HepG2 (cell line): ENCODE results near the gene GTF2H3. TPM values are rescaled to one million over a fixed set of nuclear protein-coding genes. Genes with fewer than 3 reads are reported as not detected.

Experiments used
- BORCS8-MEF2B ChIP-seq: sonication (generic); formaldehyde crosslinking; IDR thresholded peaks from 2 replicates; pipeline ENCODE4 v1.8.0; 2022; ENCODE audit warnings: mild to moderate bottlenecking, missing genetic modification reagents
- CREB3 ChIP-seq: sonication (generic); formaldehyde crosslinking; IDR thresholded peaks from 2 replicates; pipeline ENCODE4 v1.5.0; 2020; ENCODE audit warnings: missing genetic modification reagents
- IRF2 ChIP-seq: IDR thresholded peaks from 2 replicates; pipeline ENCODE4 v1.6.1; 2018; ENCODE audit warnings: missing genetic modification reagents, missing compliant biosample characterization
- KDM4B ChIP-seq: sonication (generic); formaldehyde crosslinking; IDR thresholded peaks from 2 replicates; pipeline ENCODE4 v1.4.0; 2020; ENCODE audit warnings: missing genetic modification reagents
- MBNL3 ChIP-seq: fragments of 250-450 bp; sonication (Bioruptor Pico); conservative IDR thresholded peaks from 2 replicates; pipeline ENCODE4 v1.8.0; 2022; ENCODE audit warnings: mild to moderate bottlenecking, inconsistent platforms
- NFYC ChIP-seq: IDR thresholded peaks from 2 replicates; pipeline ENCODE4 v1.6.1; 2016; ENCODE audit warnings: missing genetic modification reagents, missing compliant biosample characterization
- PCBP1 ChIP-seq: fragments of 200-400 bp; formaldehyde crosslinking; IDR thresholded peaks from 2 replicates; pipeline ENCODE4 v1.6.1; 2017; ENCODE audit warnings: mild to moderate bottlenecking, low read depth, low read length, borderline replicate concordance
- PHF20 ChIP-seq: sonication (generic); formaldehyde crosslinking; IDR thresholded peaks from 2 replicates; pipeline ENCODE4 v1.5.0; 2020; ENCODE audit warnings: mild to moderate bottlenecking, missing genetic modification reagents
- PREB ChIP-seq: sonication (generic); formaldehyde crosslinking; IDR thresholded peaks from 2 replicates; pipeline ENCODE4 v1.4.0; 2020; ENCODE audit warnings: missing genetic modification reagents
- RFXANK ChIP-seq: IDR thresholded peaks from 2 replicates; pipeline ENCODE4 v1.6.1; 2016
- SIX4 ChIP-seq: sonication (generic); formaldehyde crosslinking; IDR thresholded peaks from 2 replicates; pipeline ENCODE4 v1.4.0; 2020; ENCODE audit warnings: missing genetic modification reagents
- TAF15 ChIP-seq: fragments of 200-400 bp; formaldehyde crosslinking; IDR thresholded peaks from one replicate; pipeline ENCODE4 v1.6.1; 2018; ENCODE audit warnings: mild to moderate bottlenecking, low read depth, low read length; ENCODE audit not compliant: poor library complexity, severe bottlenecking
- ZFP36L1 ChIP-seq: sonication (generic); formaldehyde crosslinking; IDR thresholded peaks from 2 replicates; pipeline ENCODE4 v1.8.0; 2022; ENCODE audit warnings: mild to moderate bottlenecking, missing genetic modification reagents, moderate library complexity
- ZNF121 ChIP-seq: sonication (generic); formaldehyde crosslinking; IDR thresholded peaks from 2 replicates; pipeline ENCODE4 v1.5.0; 2020; ENCODE audit warnings: mild to moderate bottlenecking, missing genetic modification reagents
- ZNF430 ChIP-seq: sonication (generic); formaldehyde crosslinking; IDR thresholded peaks from 2 replicates; pipeline ENCODE4 v1.9.0; 2021; ENCODE audit warnings: mild to moderate bottlenecking, missing genetic modification reagents
- ZNF672 ChIP-seq: sonication (generic); formaldehyde crosslinking; IDR thresholded peaks from 2 replicates; pipeline ENCODE4 v1.8.1; 2022; ENCODE audit warnings: missing genetic modification reagents
- ZNF687 ChIP-seq: sonication (generic); formaldehyde crosslinking; IDR thresholded peaks from 2 replicates; pipeline ENCODE4 v1.5.1; 2020; ENCODE audit warnings: mild to moderate bottlenecking, missing genetic modification reagents, moderate library complexity
- ZSCAN22 ChIP-seq: sonication (generic); formaldehyde crosslinking; IDR thresholded peaks from 2 replicates; pipeline ENCODE4 v1.4.0; 2020; ENCODE audit warnings: mild to moderate bottlenecking, missing genetic modification reagents
- polyA plus RNA-seq, 8 experiments: library from polyadenylated mRNA; depleted of rRNA in 3 of 8; stranded (reverse) in 7 of 8; unstranded in 1 of 8; fragments of >200 nt; fragmentation: Illumina TruSeq in 4 of 8; extraction: Trizol in 4 of 8; gene quantifications; 2 replicates each; pipeline versions ENCODE4 v1.2.1 to v1.2.3, GENCODE V29; 2011 to 2016; ENCODE audit warnings: low read depth in 4 of 8, missing spikeins in 1 of 8, mixed read lengths in 1 of 8; ENCODE audit not compliant: insufficient read depth in 1 of 8
- total RNA-seq, 5 experiments: library from RNA; depleted of rRNA; stranded (reverse); fragments of >200 nt; fragmentation: Illumina TruSeq; extraction: Trizol; gene quantifications; 2 replicates each; pipeline ENCODE4 v1.2.3, GENCODE V29; 2016; ENCODE audit warnings: low read depth in 1 of 5
- TF ChIP-seq, protein P1 (sequence below): fragments of 450-650 bp; IDR thresholded peaks from 2 replicates; pipeline ENCODE4 v1.6.1; 2017; ENCODE audit warnings: mild to moderate bottlenecking

The GTF2H3 gene
- total and polyA plus RNA-seq, 2 of the 13 experiments (the other 11 are each of a cell fraction or from before 2014, with no cell fraction given): 35.8 to 58.8 TPM

GRCh38 chr12:123601602-123602489, 31.8 kb upstream of the GTF2H3 start, which contains the start of gene DDX55 (continued):
- TF ChIP-seq CREB3 (0 out of 2 replicates have a peak, but pooled peaks have one; percentile 48), ZNF121 (no peak; the same call in 1 of the 2 replicates), PHF20 (CRISPR knock-in tag) (peak; percentile 99), BORCS8-MEF2B (CRISPR knock-in tag) (peak; percentile 97), MBNL3 (CRISPR knock-in tag) (no peak), RFXANK (CRISPR knock-in tag) (no peak), ZFP36L1 (CRISPR knock-in tag) (peak; percentile 72), ZNF430 (CRISPR knock-in tag) (peak; percentile 82; the same call in 1 of the 2 replicates), PREB (CRISPR knock-in tag) (no peak), IRF2 (peak; percentile 81; the same call in 1 of the 2 replicates), NFYC (CRISPR knock-in tag) (peak; percentile 59), TAF15 (no peak), ZSCAN22 (0 out of 2 replicates have a peak, but pooled peaks have one; percentile 72), SIX4 (CRISPR knock-in tag) (no peak), ZNF672 (CRISPR knock-in tag) (no peak), KDM4B (peak; percentile 83; the same call in 1 of the 2 replicates), PCBP1 (peak; percentile 88; the same call in 1 of the 2 replicates), ZNF687 (CRISPR knock-in tag) (peak; percentile 99)
- TF ChIP-seq, protein P1, sequence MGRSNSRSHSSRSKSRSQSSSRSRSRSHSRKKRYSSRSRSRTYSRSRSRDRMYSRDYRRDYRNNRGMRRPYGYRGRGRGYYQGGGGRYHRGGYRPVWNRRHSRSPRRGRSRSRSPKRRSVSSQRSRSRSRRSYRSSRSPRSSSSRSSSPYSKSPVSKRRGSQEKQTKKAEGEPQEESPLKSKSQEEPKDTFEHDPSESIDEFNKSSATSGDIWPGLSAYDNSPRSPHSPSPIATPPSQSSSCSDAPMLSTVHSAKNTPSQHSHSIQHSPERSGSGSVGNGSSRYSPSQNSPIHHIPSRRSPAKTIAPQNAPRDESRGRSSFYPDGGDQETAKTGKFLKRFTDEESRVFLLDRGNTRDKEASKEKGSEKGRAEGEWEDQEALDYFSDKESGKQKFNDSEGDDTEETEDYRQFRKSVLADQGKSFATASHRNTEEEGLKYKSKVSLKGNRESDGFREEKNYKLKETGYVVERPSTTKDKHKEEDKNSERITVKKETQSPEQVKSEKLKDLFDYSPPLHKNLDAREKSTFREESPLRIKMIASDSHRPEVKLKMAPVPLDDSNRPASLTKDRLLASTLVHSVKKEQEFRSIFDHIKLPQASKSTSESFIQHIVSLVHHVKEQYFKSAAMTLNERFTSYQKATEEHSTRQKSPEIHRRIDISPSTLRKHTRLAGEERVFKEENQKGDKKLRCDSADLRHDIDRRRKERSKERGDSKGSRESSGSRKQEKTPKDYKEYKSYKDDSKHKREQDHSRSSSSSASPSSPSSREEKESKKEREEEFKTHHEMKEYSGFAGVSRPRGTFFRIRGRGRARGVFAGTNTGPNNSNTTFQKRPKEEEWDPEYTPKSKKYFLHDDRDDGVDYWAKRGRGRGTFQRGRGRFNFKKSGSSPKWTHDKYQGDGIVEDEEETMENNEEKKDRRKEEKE: no peak
